CD14-positive monocyte (primary cell): Measurements from ENCODE around the gene CTTN. TPM values are rescaled to one million over a fixed set of nuclear protein-coding genes. Genes with fewer than 3 reads are reported as not detected.
A peak's percentile ranks its signal among the peaks of the same experiment; 100 is the strongest.

Experiments used
- DNase-seq, 3 donors: peaks; one replicate each; pipeline ENCODE4 v3.0.0-alpha.2; 2011 to 2022
- H2AFZ ChIP-seq: 2 replicates; pipeline ENCODE4 v1.6.0; 2012; ENCODE audit warnings: mild to moderate bottlenecking, low read depth, low read length, inconsistent platforms; ENCODE audit not compliant: insufficient read depth, poor library complexity, severe bottlenecking
- H3K27ac ChIP-seq, 2 donors: 1 replicate in 1 of 2; 2 replicates in 1 of 2; pipeline ENCODE4 v1.5.1; 2012 to 2013; ENCODE audit warnings: low read length in 2 of 2, control low read depth in 1 of 2, inconsistent platforms in 1 of 2, low read depth in 1 of 2, mild to moderate bottlenecking in 1 of 2
- H3K27me3 ChIP-seq, 2 donors: one replicate each; pipeline versions ENCODE4 v1.6.0 to v1.6.1; 2011 to 2013; ENCODE audit warnings: low read length in 2 of 2; ENCODE audit not compliant: control insufficient read depth in 2 of 2, insufficient read depth in 2 of 2
- H3K36me3 ChIP-seq, 2 donors: replicated peaks in 1 of 2; 1 replicate in 1 of 2; 2 replicates in 1 of 2; pipeline versions ENCODE4 v1.5.1 to v1.6.1; 2012 to 2013; ENCODE audit warnings: low read length in 2 of 2, control low read depth in 1 of 2, inconsistent platforms in 1 of 2, mild to moderate bottlenecking in 1 of 2; ENCODE audit not compliant: insufficient read depth in 2 of 2, control insufficient read depth in 1 of 2
- H3K4me1 ChIP-seq, 2 donors: 1 replicate in 1 of 2; 2 replicates in 1 of 2; pipeline versions ENCODE4 v1.5.1 to v1.6.1; 2012 to 2013; ENCODE audit warnings: low read length in 2 of 2, control low read depth in 1 of 2, inconsistent platforms in 1 of 2, mild to moderate bottlenecking in 1 of 2, moderate library complexity in 1 of 2; ENCODE audit not compliant: insufficient read depth in 2 of 2, control insufficient read depth in 1 of 2
- H3K4me2 ChIP-seq: replicated peaks from 2 replicates; pipeline ENCODE3; 2012; ENCODE audit warnings: low read length, moderate library complexity, mild to moderate bottlenecking; ENCODE audit not compliant: poor library complexity, severe bottlenecking; ENCODE audit errors: extremely low read depth
- H3K4me3 ChIP-seq, 3 experiments: fragments of 200-600 bp in 1 of 3; sonication (generic) in 1 of 3; replicated peaks in 1 of 3; 1 replicate in 2 of 3; 2 replicates in 1 of 3; pipeline ENCODE4 v1.5.1; 2011 to 2013; ENCODE audit warnings: low read length in 3 of 3, mild to moderate bottlenecking in 3 of 3, control low read depth in 2 of 3, low read depth in 2 of 3, inconsistent platforms in 1 of 3, moderate library complexity in 1 of 3
- H3K79me2 ChIP-seq: 2 replicates; pipeline ENCODE4 v1.6.0; 2012; ENCODE audit warnings: mild to moderate bottlenecking, control low read depth, inconsistent platforms, low read length, moderate library complexity; ENCODE audit not compliant: insufficient read depth
- H3K9ac ChIP-seq: 2 replicates; pipeline ENCODE4 v1.6.0; 2017; ENCODE audit warnings: low read length, mild to moderate bottlenecking; ENCODE audit not compliant: insufficient read depth, poor library complexity, severe bottlenecking
- H3K9me3 ChIP-seq, 2 donors: replicated peaks in 1 of 2; 1 replicate in 1 of 2; 2 replicates in 1 of 2; pipeline versions ENCODE4 v1.5.1 to v1.6.1; 2012 to 2013; ENCODE audit warnings: low read length in 2 of 2, control low read depth in 1 of 2; ENCODE audit not compliant: control insufficient read depth in 1 of 2, insufficient read depth in 1 of 2
- H4K20me1 ChIP-seq: 2 replicates; pipeline ENCODE4 v1.6.0; 2012; ENCODE audit warnings: mild to moderate bottlenecking, low read length, control low read depth, moderate library complexity; ENCODE audit not compliant: insufficient read depth
- H3K27ac Mint-ChIP-seq, 7 donors: one replicate each; pipeline ENCODE4 v1.8.0; 2020; ENCODE audit warnings: mild to moderate bottlenecking in 7 of 7, mixed read lengths in 7 of 7, moderate library complexity in 6 of 7, inconsistent platforms in 2 of 7
- H3K27me3 Mint-ChIP-seq, 3 donors: one replicate each; pipeline ENCODE4 v1.8.0; 2021 to 2022; ENCODE audit warnings: low read depth in 3 of 3, mild to moderate bottlenecking in 3 of 3, mixed read lengths in 3 of 3, moderate library complexity in 3 of 3, inconsistent platforms in 1 of 3
- H3K36me3 Mint-ChIP-seq, 2 donors: one replicate each; pipeline ENCODE4 v1.8.0; 2020; ENCODE audit warnings: mixed read lengths in 2 of 2, inconsistent platforms in 1 of 2, mild to moderate bottlenecking in 1 of 2
- H3K4me1 Mint-ChIP-seq: one replicate; pipeline ENCODE4 v1.8.0; 2020; ENCODE audit warnings: mild to moderate bottlenecking, mixed read lengths
- H3K4me3 Mint-ChIP-seq, 2 donors: one replicate each; pipeline ENCODE4 v1.8.0; 2020; ENCODE audit warnings: mild to moderate bottlenecking in 2 of 2, mixed read lengths in 2 of 2, moderate library complexity in 1 of 2
- H3K9me3 Mint-ChIP-seq, 7 donors: one replicate each; pipeline ENCODE4 v1.8.0; 2020 to 2022; ENCODE audit warnings: mixed read lengths in 7 of 7, mild to moderate bottlenecking in 6 of 7, moderate library complexity in 6 of 7, inconsistent platforms in 2 of 7
- CTCF ChIP-seq: fragments of 200-600 bp; IDR thresholded peaks from one replicate; pipeline ENCODE4 v1.8.0; 2022; ENCODE audit warnings: antibody characterized with exemption, mild to moderate bottlenecking
- WGBS: methylation state at CpG from one replicate; pipeline ENCODE4 v1.1.5; 2013; ENCODE audit warnings: missing lambda C conversion rate; ENCODE audit not compliant: insufficient coverage; 5-methylcytosine and 5-hydroxymethylcytosine counted together
- intact Hi-C, 2 donors: fragments of 100-400 bp; cut with micrococcal nuclease; formaldehyde crosslinking; loops; one replicate each; pipeline versions ENCODE4 v1.15.0 to v1.15.1; 2023
- polyA plus RNA-seq, 3 donors: library from polyadenylated mRNA; depleted of rRNA in 1 of 3; unstranded in 2 of 3; stranded (reverse) in 1 of 3; fragments of 300-500 nt in 2 of 3; fragments of >200 nt in 1 of 3; fragmentation: Illumina TruSeq in 2 of 3; gene quantifications; 1 replicate in 2 of 3; 2 replicates in 1 of 3; pipeline ENCODE4 v1.2.3, GENCODE V29; 2012 to 2021

CTTN gene
- polyA plus RNA-seq, 3 donors: 0.05 to 0.11 TPM; not detected in 1

- Mint-ChIP-seq H3K4me3 (peak overlapping the region in 1 of 2 donors; percentile 77), H3K27ac (no peak overlapping the region), H3K9me3 (peaks cover 0 to 8% (median 2%) of the 10 kb centered on the region in 7 donors), H3K27me3 (peaks cover 95 to 97% (median 96%) of the 10 kb centered on the region in 3 donors), H3K4me1 (peaks cover 7% of the 10 kb centered on the region), H3K36me3 (peaks cover 0 to 2% of the 10 kb centered on the region in 2 donors)
- Histone ChIP-seq H3K27ac (no peak overlapping the region), H3K79me2 (no peaks in the 10 kb centered on the region), H3K36me3 (no peaks in the 10 kb centered on the region), H3K4me1 (peaks cover 6 to 7% of the 10 kb centered on the region in 2 donors), H3K4me2 (no peak overlapping the region), H3K27me3 (peaks cover 62 to 98% of the 10 kb centered on the region in 2 donors), H3K9me3 (peaks cover 0 to 18% of the 10 kb centered on the region in 2 donors), H4K20me1 (peaks cover 21% of the 10 kb centered on the region), H3K9ac (no peak overlapping the region), H2AFZ (no peak overlapping the region), H3K4me3 (no peak overlapping the region)
- no peak for DNase-seq
- no peak for TF ChIP-seq CTCF
- 67% methylated on average over 17 of the region's 29 CpGs for WGBS
- intact Hi-C loops: no loop called here
Measured at GRCh38 chr11:70410276-70411205, 12.2 kb downstream of the CTTN start.

- Histone ChIP-seq H3K36me3 (no peaks in the 10 kb centered on the region), H3K4me2 (no peak overlapping the region), H3K79me2 (no peaks in the 10 kb centered on the region), H3K27ac (no peak overlapping the region), H3K9ac (no peak overlapping the region), H3K27me3 (peaks cover 53 to 98% of the 10 kb centered on the region in 2 donors), H3K4me1 (peaks cover 14 to 16% of the 10 kb centered on the region in 2 donors), H2AFZ (no peak overlapping the region), H3K4me3 (no peak overlapping the region), H3K9me3 (peaks cover 0 to 15% of the 10 kb centered on the region in 2 donors), H4K20me1 (peaks cover 25% of the 10 kb centered on the region)
- no peak for DNase-seq
- Mint-ChIP-seq H3K27me3 (peaks cover 93 to 98% (median 96%) of the 10 kb centered on the region in 3 donors), H3K36me3 (peaks cover 0 to 2% of the 10 kb centered on the region in 2 donors), H3K9me3 (peaks cover 0 to 8% (median 2%) of the 10 kb centered on the region in 7 donors), H3K4me3 (peak overlapping the region in 1 of 2 donors; percentile 82), H3K4me1 (peaks cover 16% of the 10 kb centered on the region), H3K27ac (no peak overlapping the region)
- intact Hi-C loops: no loop called here
- WGBS: 89% methylated on average over 15 of the region's 15 CpGs
- TF ChIP-seq CTCF: no peak
Measured at GRCh38 chr11:70411713-70412452, 13.6 kb downstream of the CTTN start.
